Left lung (tissue), 14 donors: Measurements from ENCODE around the gene SLC12A5. TPM values are rescaled to one million over a fixed set of nuclear protein-coding genes. Genes with fewer than 3 reads are reported as not detected.

Source experiments
- ATAC-seq: fragments of 200-7000 bp; cut with Tn5 transposase; one replicate; pipeline ENCODE4 v1.9.1; 2020; ENCODE audit warnings: moderate library complexity
- DNase-seq, 4 donors: peaks; one replicate each; pipeline ENCODE4 v3.0.0-alpha.2; 2013 to 2020
- H3K27ac ChIP-seq, 2 donors: fragments of 200-600 bp; sonication (generic) in 1 of 2; one replicate each; pipeline versions ENCODE4 v1.5.0 to v1.8.0; 2020 to 2021
- H3K27me3 ChIP-seq, 2 donors: fragments of 200-600 bp; sonication (generic) in 1 of 2; one replicate each; pipeline versions ENCODE4 v1.5.0 to v1.8.0; 2020 to 2021
- H3K36me3 ChIP-seq, 2 donors: fragments of 200-600 bp; sonication (generic) in 1 of 2; one replicate each; pipeline versions ENCODE4 v1.5.0 to v1.8.0; 2020 to 2021
- H3K4me1 ChIP-seq, 2 donors: fragments of 200-600 bp; one replicate each; pipeline ENCODE4 v1.8.0; 2021
- H3K4me3 ChIP-seq, 2 donors: fragments of 200-600 bp; sonication (generic) in 1 of 2; one replicate each; pipeline versions ENCODE4 v1.5.0 to v1.8.0; 2020 to 2021; ENCODE audit warnings: mild to moderate bottlenecking in 1 of 2
- H3K9me3 ChIP-seq, 2 donors: fragments of 200-600 bp; sonication (generic) in 1 of 2; one replicate each; pipeline versions ENCODE4 v1.5.0 to v1.8.0; 2020 to 2021
- CTCF ChIP-seq, 2 donors: fragments of 200-600 bp; sonication (generic) in 1 of 2; IDR thresholded peaks; one replicate each; pipeline versions ENCODE4 v1.5.0 to v1.8.0; 2021; ENCODE audit warnings: antibody characterized with exemption in 2 of 2
- intact Hi-C, 2 donors: fragments of 100-400 bp; cut with DNase I; formaldehyde crosslinking; loops; one replicate each; pipeline versions ENCODE4 v1.11.2 to v1.14.2; 2022
- long read RNA-seq, 12 donors: library from polyadenylated mRNA in 2 of 12; unstranded in 2 of 12; transcript quantifications; one replicate each; pipeline ENCODE4 v2.0.0 and lab custom pipeline, GENCODE V29; 2019 to 2026
- polyA plus RNA-seq, 6 donors: library from polyadenylated mRNA; unstranded; fragments of 120-200 nt; gene quantifications; one replicate each; pipeline ENCODE4 v1.2.1, GENCODE V29; 2013; ENCODE audit not compliant: insufficient read length in 6 of 6
- total RNA-seq, 2 donors: library from RNA; stranded (reverse); fragmentation: NEBNext Ultra II Directional; extraction: Animal tissue kit (Norgen Biotek cat#: 25700); gene quantifications; one replicate each; pipeline ENCODE4 v1.2.1, GENCODE V29; 2021
- donor health status: DM: no; HTN: yes; CAD: no.
- donor health status: DM: no; HTN: no; CAD: no.

SLC12A5 gene
- total RNA-seq (1 to 10 TPM in 1 of 2 donors, under 1 TPM in 1; 0.71 to 1.5 TPM), polyA plus RNA-seq (1 to 10 TPM; 1.0 to 2.9 (median 1.5) TPM)
- long read RNA-seq, donor 1, partial matches to known transcripts = 0 of 1 reads
- long read RNA-seq, donor 1, other reads (novel, unspliced or antisense) = 0 of 1 reads
- long read RNA-seq, donor 2 = 0 reads
- long read RNA-seq, donor 3, partial matches to known transcripts = 0 of 1 reads
- long read RNA-seq, donor 3, other reads (novel, unspliced or antisense) = 0 of 1 reads
- long read RNA-seq, donor 4 = 0 reads
- long read RNA-seq, donor 5 = 0 reads
- long read RNA-seq, donor 6, partial matches to known transcripts = 0 of 2 reads
- long read RNA-seq, donor 6, other reads (novel, unspliced or antisense) = 0 of 2 reads
- long read RNA-seq, donor 7, partial matches to known transcripts = 0 of 3 reads
- long read RNA-seq, donor 7, other reads (novel, unspliced or antisense) = 0 of 3 reads
- long read RNA-seq, donor 8 = 0 reads
- long read RNA-seq, donor 9 = 0 reads
- long read RNA-seq, donor 10, partial matches to known transcripts = 0 of 1 reads
- long read RNA-seq, donor 10, other reads (novel, unspliced or antisense) = 0 of 1 reads
- long read RNA-seq, donor 11, transcript SLC12A5-219 (2 exons, 401 nt) = major isoform, 8 of 36 reads
- long read RNA-seq, donor 11, partial matches to known transcripts = 0 of 36 reads
- long read RNA-seq, donor 11, other reads (novel, unspliced or antisense) = 19 of 36 reads
- long read RNA-seq, donor 12 = 0 reads

DNA sequence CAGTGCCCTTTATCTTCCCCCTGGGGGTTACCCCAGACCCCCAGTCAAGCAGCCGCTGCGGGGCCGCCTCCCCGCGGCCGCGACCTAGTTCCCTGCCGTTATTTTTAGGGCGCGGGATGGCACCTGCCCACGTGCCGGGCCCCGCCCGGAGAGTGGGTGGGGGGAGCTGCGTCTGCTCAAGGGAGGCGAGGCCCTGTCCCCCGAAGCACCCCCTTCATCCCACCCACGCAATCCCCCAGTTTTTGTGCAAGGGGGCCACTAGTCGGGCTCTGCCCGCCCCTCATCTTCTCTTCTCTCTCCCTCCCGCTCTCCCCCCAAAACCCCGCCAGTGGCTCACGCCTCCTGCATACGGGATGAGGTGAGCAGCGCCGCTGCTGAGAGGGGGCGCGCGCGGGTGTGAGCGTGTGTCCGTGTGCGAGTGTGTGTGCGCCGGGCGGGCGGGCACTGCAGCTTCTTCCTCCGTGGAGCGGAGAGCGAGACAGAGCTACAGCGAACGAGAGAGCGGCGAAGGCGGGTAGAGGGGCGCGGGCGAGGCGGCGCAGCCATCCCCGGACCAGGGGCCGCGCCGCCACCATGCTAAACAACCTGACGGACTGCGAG is at the start of gene SLC12A5:
Gene SLC12A5, plus strand, starts transcription at position 444 of the 600 bp plus-strand sequence. Its CDS starts 130 bp downstream, at position 574.
- peaks cover 54 to 100% of the 10 kb centered on the region in 2 donors for H3K27me3 ChIP-seq

GRCh38 chr20:45981261-45981660 is 47.8 kb upstream of the SLC12A5 start:
- H3K9me3 ChIP-seq = no peaks in the 10 kb centered on the region
- TF ChIP-seq CTCF (IDR thresholded peaks at IDR 0.05) = no peak
- H3K36me3 ChIP-seq = no peaks in the 10 kb centered on the region
- H3K4me3 ChIP-seq = no peak overlapping the region
- H3K4me1 ChIP-seq = no peaks in the 10 kb centered on the region
- no peak for ATAC-seq
- intact Hi-C loops = no loop called here
- H3K27ac ChIP-seq = no peak overlapping the region
- peaks cover 0 to 8% of the 10 kb centered on the region in 2 donors for H3K27me3 ChIP-seq
- DNase-seq = no peak

More for the DNA sequence above, at the start of gene SLC12A5:
- ATAC-seq = no peak
- Histone ChIP-seq H3K27ac (no peak within 1 kb of the TSS), H3K9me3 (no peaks in the 10 kb centered on the region), H3K36me3 (no peaks in the 10 kb centered on the region), H3K4me1 (peaks cover 0 to 4% of the 10 kb centered on the region in 2 donors), H3K4me3 (no peak within 1 kb of the TSS)
- no peak for TF ChIP-seq CTCF (IDR thresholded peaks at IDR 0.05)
- intact Hi-C loops = no loop called here
- DNase-seq = peak in 1 of 4 donors; percentile 78

DNA sequence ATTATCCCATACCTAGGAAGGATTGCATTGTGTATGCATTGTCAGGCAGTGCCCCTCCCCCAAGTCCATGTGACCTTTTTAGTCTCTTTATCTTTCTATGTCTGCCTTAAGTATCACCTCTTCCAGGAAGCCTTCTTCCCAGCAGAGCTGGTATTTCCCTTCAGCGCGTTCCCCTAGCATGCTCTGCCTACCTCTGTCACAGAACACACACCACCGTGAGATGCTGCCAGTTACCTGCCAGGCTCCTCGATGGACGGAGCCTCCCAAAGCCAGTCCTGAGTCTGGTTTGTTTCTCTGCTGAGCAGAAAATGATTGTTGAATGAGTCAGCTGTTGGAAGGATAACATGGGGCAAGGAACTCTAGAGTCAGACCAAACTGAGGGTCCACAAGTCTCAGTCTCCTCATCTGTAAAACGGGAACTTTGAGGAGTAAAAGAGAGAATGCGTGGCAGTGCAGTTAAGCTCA is 45.7 kb upstream of the SLC12A5 start:
- Histone ChIP-seq H3K4me1 (no peaks in the 10 kb centered on the region), H3K27me3 (peaks cover 0 to 18% of the 10 kb centered on the region in 2 donors), H3K9me3 (no peaks in the 10 kb centered on the region), H3K36me3 (no peaks in the 10 kb centered on the region), H3K27ac (no peak overlapping the region), H3K4me3 (no peak overlapping the region)
- TF ChIP-seq CTCF (IDR thresholded peaks at IDR 0.05) = no peak
- DNase-seq (no peak), ATAC-seq (no peak)
- intact Hi-C loops = no loop called here

- DNase-seq (no peak), ATAC-seq (no peak)
- intact Hi-C loops = no loop called here
- H3K4me1 ChIP-seq = no peaks in the 10 kb centered on the region
- no peak overlapping the region for H3K27ac ChIP-seq
- H3K4me3 ChIP-seq = no peak overlapping the region
- peaks cover 7 to 39% of the 10 kb centered on the region in 2 donors for H3K27me3 ChIP-seq
- no peak for TF ChIP-seq CTCF (IDR thresholded peaks at IDR 0.05)
- H3K36me3 ChIP-seq = no peaks in the 10 kb centered on the region
- H3K9me3 ChIP-seq = no peaks in the 10 kb centered on the region
Measured at GRCh38 chr20:45985573-45985972, 43.4 kb upstream of the SLC12A5 start.
